ENCODE measurements around the gene STRIP2. TPM values are rescaled to one million over a fixed set of nuclear protein-coding genes. Genes with fewer than 3 reads are reported as not detected.

Gene STRIP2
- total RNA-seq, 2 donors from 2014 or later, result 1.9 to 4.7 TPM

GRCh38 chr7:129499999-129500398 lies 65.8 kb downstream of the STRIP2 start:
- no peak overlapping the region for H3K9ac ChIP-seq (ENCODE audit: low read depth in 2 of 2, low read length in 2 of 2)
- DNase-seq, result no peak
- no peaks in the 10 kb centered on the region for H3K9me3 ChIP-seq
- peaks cover 5% of the 10 kb centered on the region for H3K27me3 ChIP-seq
- H3K4me3 ChIP-seq, result no peak overlapping the region
- H3K36me3 ChIP-seq, result no peaks in the 10 kb centered on the region
- intact Hi-C loops (cut with DNase I), result no loop called here
- H3K27ac ChIP-seq, result no peak overlapping the region
- TF ChIP-seq CTCF (IDR thresholded peaks at IDR 0.05), result no peak
- no peaks in the 10 kb centered on the region for H3K4me1 ChIP-seq

GRCh38 chr7:129501760-129502707 lies 67.8 kb downstream of the STRIP2 start, which contains the start of gene SMKR1:
SMKR1 (plus strand) TSS chr7:129502531; CDS start chr7:129502825, 294 bp downstream.
- no peaks in the 10 kb centered on the region for H3K36me3 ChIP-seq
- H3K4me1 ChIP-seq, result no peaks in the 10 kb centered on the region
- DNase-seq, result peak; percentile 79
- no peaks in the 10 kb centered on the region for H3K9me3 ChIP-seq
- no peak for TF ChIP-seq CTCF (IDR thresholded peaks at IDR 0.05)
- peak within 1 kb of the TSS in 1 of 2 donors; percentile 43 for H3K9ac ChIP-seq (ENCODE audit: low read depth in 2 of 2, low read length in 2 of 2)
- H3K27ac ChIP-seq, result no peak within 1 kb of the TSS
- peaks cover 5% of the 10 kb centered on the region for H3K27me3 ChIP-seq
- peak within 1 kb of the TSS; percentile 46 for H3K4me3 ChIP-seq
- intact Hi-C loops (cut with DNase I), result no loop called here

GRCh38 chr7:129502708-129503685 lies 68.8 kb downstream of the STRIP2 start:
- no peak overlapping the region for H3K27ac ChIP-seq
- peaks cover 5% of the 10 kb centered on the region for H3K27me3 ChIP-seq
- H3K36me3 ChIP-seq, result no peaks in the 10 kb centered on the region
- H3K4me1 ChIP-seq, result no peaks in the 10 kb centered on the region
- peak overlapping the region; percentile 46 for H3K4me3 ChIP-seq
- DNase-seq, result no peak
- TF ChIP-seq CTCF (IDR thresholded peaks at IDR 0.05), result no peak
- intact Hi-C loops (cut with DNase I), result no loop called here
- peak overlapping the region in 1 of 2 donors; percentile 43 for H3K9ac ChIP-seq (ENCODE audit: low read depth in 2 of 2, low read length in 2 of 2)
- no peaks in the 10 kb centered on the region for H3K9me3 ChIP-seq

GRCh38 chr7:129503725-129504124 lies 69.5 kb downstream of the STRIP2 start:
- Histone ChIP-seq H3K27me3 (peaks cover 5% of the 10 kb centered on the region), H3K9ac (ENCODE audit: low read depth in 2 of 2, low read length in 2 of 2) (no peak overlapping the region), H3K9me3 (no peaks in the 10 kb centered on the region), H3K36me3 (no peaks in the 10 kb centered on the region), H3K4me3 (no peak overlapping the region), H3K27ac (no peak overlapping the region), H3K4me1 (no peaks in the 10 kb centered on the region)
- no peak for DNase-seq
- no peak for TF ChIP-seq CTCF (IDR thresholded peaks at IDR 0.05)
- intact Hi-C loops (cut with DNase I), result no loop called here

GRCh38 chr7:129512192-129512591 lies 78.0 kb downstream of the STRIP2 start:
- H3K4me1 ChIP-seq, result no peaks in the 10 kb centered on the region
- H3K27me3 ChIP-seq, result no peaks in the 10 kb centered on the region
- no peaks in the 10 kb centered on the region for H3K9me3 ChIP-seq
- no peaks in the 10 kb centered on the region for H3K36me3 ChIP-seq
- intact Hi-C loops (cut with DNase I), result no loop called here
- H3K27ac ChIP-seq, result no peak overlapping the region
- DNase-seq, result no peak
- H3K4me3 ChIP-seq, result no peak overlapping the region
- H3K9ac ChIP-seq (ENCODE audit: low read depth in 2 of 2, low read length in 2 of 2), result no peak overlapping the region
- TF ChIP-seq CTCF (IDR thresholded peaks at IDR 0.05), result no peak

All from colonic mucosa (tissue), 4 donors.